HG03460 (cell line): Measurements from ENCODE around the gene RFC1.
"Not testable (repeated sequence)": the region's sequence is repeated elsewhere in the genome, so short reads cannot be mapped to it uniquely, and the experiment has no call there.

Source experiments
- ATAC-seq: cut with Tn5 transposase; IDR thresholded peaks from one replicate; pipeline ENCODE4 v1.9.1; 2021; ENCODE audit not compliant: unreplicated experiment

Gene RFC1

GRCh38 chr4:39312816-39313215 is 53.3 kb downstream of the RFC1 start:
- ATAC-seq = no peak

- ATAC-seq = no peak
Observed at GRCh38 chr4:39308611-39309010, 57.6 kb downstream of the RFC1 start.

GRCh38 chr4:39305912-39306677 is 60.1 kb downstream of the RFC1 start:
- no peak for ATAC-seq

GRCh38 chr4:39304651-39305050 is 61.5 kb downstream of the RFC1 start:
- ATAC-seq = no peak

GRCh38 chr4:39303871-39304270 is 62.3 kb downstream of the RFC1 start:
- ATAC-seq = no peak

- no peak for ATAC-seq
Observed at GRCh38 chr4:39302901-39303300, 63.3 kb downstream of the RFC1 start.

- ATAC-seq = no peak
Observed at GRCh38 chr4:39295784-39296183, 70.4 kb downstream of the RFC1 start.

GRCh38 chr4:39292433-39292832 is 73.7 kb downstream of the RFC1 start:
- not testable (repeated sequence) for ATAC-seq

GRCh38 chr4:39291686-39292085 is 74.5 kb downstream of the RFC1 start:
- no peak for ATAC-seq

GRCh38 chr4:39287223-39287622 is 78.9 kb downstream of the RFC1 start:
- ATAC-seq = no peak

- no peak for ATAC-seq
Observed at GRCh38 chr4:39286263-39286662, 79.9 kb downstream of the RFC1 start.

- no peak for ATAC-seq
Observed at GRCh38 chr4:39285853-39286252, 80.3 kb downstream of the RFC1 start.

- no peak for ATAC-seq
Observed at GRCh38 chr4:39285111-39285795, 80.9 kb downstream of the RFC1 start.

- no peak for ATAC-seq
Observed at GRCh38 chr4:39280770-39281169, 85.4 kb downstream of the RFC1 start.

- no peak for ATAC-seq
Observed at GRCh38 chr4:39279416-39279815, 86.7 kb downstream of the RFC1 start.

- ATAC-seq = no peak
Observed at GRCh38 chr4:39278476-39278875, 87.7 kb downstream of the RFC1 start.

- ATAC-seq = not testable (repeated sequence)
Observed at GRCh38 chr4:39277661-39278060, 88.5 kb downstream of the RFC1 start.

- no peak for ATAC-seq
Observed at GRCh38 chr4:39274503-39274902, 91.7 kb downstream of the RFC1 start.

GRCh38 chr4:39263895-39264294 is 102.3 kb downstream of the RFC1 start:
- no peak for ATAC-seq

GRCh38 chr4:39259571-39260330 is 106.4 kb downstream of the RFC1 start:
- no peak for ATAC-seq

GRCh38 chr4:39256436-39256835 is 109.7 kb downstream of the RFC1 start:
- no peak for ATAC-seq

GRCh38 chr4:39255871-39256270 is 110.3 kb downstream of the RFC1 start:
- ATAC-seq = no peak
